IMR-90 (cell line): Measurements from ENCODE around the gene EXOC4. TPM values are rescaled to one million over a fixed set of nuclear protein-coding genes. Genes with fewer than 3 reads are reported as not detected.

Experiments
- ATAC-seq: fragments of 200-7000 bp; cut with Tn5 transposase; 2 replicates; pipeline ENCODE4 v1.9.1; 2020; ENCODE audit warnings: low read depth, mild to moderate bottlenecking, moderate library complexity
- BruUV-seq: library from RNA; stranded (reverse); fragments of 400-500 nt; replicated peaks from 2 replicates; lab custom pipeline; 2021; lab: Mats Ljungman, UMichigan
- CTCF ChIA-PET: fragments of 300-600 bp; formaldehyde crosslinking; extraction: SDS; loops from one replicate; lab custom pipeline; 2021; ENCODE audit warnings: antibody characterized with exemption; lab: Yijun Ruan, JAX
- POLR2A ChIA-PET: fragments of 300-600 bp; sonication (Branson Sonifier 250); formaldehyde crosslinking; loops from one replicate; lab custom pipeline; 2022; ENCODE audit warnings: antibody characterized with exemption; ENCODE audit not compliant: unreplicated experiment; lab: Charles Lee
- DNase-seq: peaks from one replicate; pipeline ENCODE4 v3.0.0; 2013
- H2AFZ ChIP-seq: replicated peaks from 2 replicates; pipeline ENCODE3; 2013; ENCODE audit warnings: low read length, mild to moderate bottlenecking; ENCODE audit not compliant: poor library complexity
- H2AK5ac ChIP-seq: 2 replicates; pipeline ENCODE4 v1.6.1; 2013; ENCODE audit warnings: low read depth, low read length, inconsistent platforms
- H2AK9ac ChIP-seq: replicated peaks from 2 replicates; pipeline ENCODE3; 2013; ENCODE audit warnings: mild to moderate bottlenecking, low read depth, low read length, moderate library complexity; ENCODE audit not compliant: poor library complexity
- H2BK120ac ChIP-seq: 2 replicates; pipeline ENCODE4 v1.6.1; 2013; ENCODE audit warnings: low read depth, low read length, inconsistent platforms
- H2BK15ac ChIP-seq: 3 replicates; pipeline ENCODE4 v1.6.1; 2013; ENCODE audit warnings: low read depth, low read length, inconsistent platforms
- H2BK20ac ChIP-seq: 2 replicates; pipeline ENCODE4 v1.6.1; 2013; ENCODE audit warnings: low read depth, mild to moderate bottlenecking, inconsistent platforms, low read length, moderate library complexity
- H2BK5ac ChIP-seq: 2 replicates; pipeline ENCODE4 v1.6.1; 2013; ENCODE audit warnings: mild to moderate bottlenecking, low read depth, low read length, inconsistent platforms; ENCODE audit not compliant: poor library complexity, severe bottlenecking
- H3K14ac ChIP-seq: replicated peaks from 2 replicates; pipeline ENCODE4 v1.6.1; 2013; ENCODE audit warnings: low read depth, low read length, inconsistent platforms
- H3K18ac ChIP-seq: 2 replicates; pipeline ENCODE4 v1.6.1; 2013; ENCODE audit warnings: low read depth, low read length, control low read depth
- H3K23ac ChIP-seq: 2 replicates; pipeline ENCODE4 v1.6.1; 2013; ENCODE audit warnings: low read depth, low read length, inconsistent platforms
- H3K27ac ChIP-seq: 2 replicates; pipeline ENCODE4 v1.5.1; 2013; ENCODE audit warnings: mild to moderate bottlenecking, control low read depth, low read length; ENCODE audit not compliant: insufficient read depth
- H3K27me3 ChIP-seq: 2 replicates; pipeline ENCODE4 v1.6.1; 2013; ENCODE audit warnings: low read length; ENCODE audit not compliant: control insufficient read depth, insufficient read depth
- H3K36me3 ChIP-seq: 2 replicates; pipeline ENCODE4 v1.6.1; 2013; ENCODE audit warnings: low read length, mixed read lengths; ENCODE audit not compliant: control insufficient read depth, insufficient read depth
- H3K4ac ChIP-seq: 2 replicates; pipeline ENCODE4 v1.6.1; 2013; ENCODE audit warnings: low read depth, low read length, inconsistent platforms
- H3K4me1 ChIP-seq: 2 replicates; pipeline ENCODE4 v1.6.1; 2013; ENCODE audit warnings: low read length, mixed read lengths; ENCODE audit not compliant: control insufficient read depth, insufficient read depth
- H3K4me2 ChIP-seq: 2 replicates; pipeline ENCODE4 v1.6.1; 2013; ENCODE audit warnings: low read depth, mild to moderate bottlenecking, control low read depth, low read length, moderate library complexity
- H3K4me3 ChIP-seq: 2 replicates; pipeline ENCODE4 v1.5.1; 2013; ENCODE audit warnings: low read depth, mild to moderate bottlenecking, control low read depth, low read length, moderate library complexity; ENCODE audit not compliant: insufficient read depth
- H3K56ac ChIP-seq: 2 replicates; pipeline ENCODE4 v1.6.1; 2013; ENCODE audit warnings: low read length, inconsistent platforms; ENCODE audit not compliant: insufficient read depth; ENCODE audit errors: extremely low read depth
- H3K79me1 ChIP-seq, 2 experiments: 2 replicates each; pipeline ENCODE4 v1.6.1; 2013; ENCODE audit warnings: low read length in 2 of 2, inconsistent platforms in 1 of 2, low read depth in 1 of 2
- H3K9ac ChIP-seq: 2 replicates; pipeline ENCODE4 v1.6.1; 2013; ENCODE audit warnings: low read depth, low read length, control low read depth
- H3K9me1 ChIP-seq: 2 replicates; pipeline ENCODE4 v1.6.1; 2013; ENCODE audit warnings: low read length, inconsistent platforms; ENCODE audit not compliant: insufficient read depth
- H3K9me3 ChIP-seq: 2 replicates; pipeline ENCODE4 v1.6.1; 2013; ENCODE audit warnings: low read length; ENCODE audit not compliant: control insufficient read depth, insufficient read depth
- H4K20me1 ChIP-seq: 2 replicates; pipeline ENCODE4 v1.6.1; 2013; ENCODE audit warnings: low read length, inconsistent platforms; ENCODE audit not compliant: insufficient read depth
- H4K5ac ChIP-seq: 2 replicates; pipeline ENCODE4 v1.6.1; 2013; ENCODE audit warnings: mild to moderate bottlenecking, low read depth, low read length, control low read depth
- H4K8ac ChIP-seq, 2 experiments: 2 replicates each; pipeline ENCODE4 v1.6.1; 2013; ENCODE audit warnings: low read depth in 2 of 2, low read length in 2 of 2, control low read depth in 1 of 2, inconsistent platforms in 1 of 2
- H4K91ac ChIP-seq: 2 replicates; pipeline ENCODE4 v1.6.1; 2013; ENCODE audit warnings: low read depth, low read length, inconsistent platforms; ENCODE audit not compliant: insufficient read depth
- CHD1 ChIP-seq: IDR thresholded peaks from 2 replicates; pipeline ENCODE4 v1.6.1; 2012; ENCODE audit warnings: low read depth, low read length, improper control_type of control experiment
- FOS ChIP-seq: fragments of 150-350 bp; IDR thresholded peaks from 2 replicates; pipeline ENCODE4 v1.6.1; 2016; ENCODE audit warnings: low read depth, low read length
- MAFK ChIP-seq: IDR thresholded peaks from 2 replicates; pipeline ENCODE4 v1.6.1; 2012; ENCODE audit warnings: low read depth, low read length, improper control_type of control experiment
- MAZ ChIP-seq: IDR thresholded peaks from 2 replicates; pipeline ENCODE4 v1.6.1; 2012; ENCODE audit warnings: low read depth, mild to moderate bottlenecking, low read length, improper control_type of control experiment, moderate library complexity, borderline replicate concordance
- MXI1 ChIP-seq: IDR thresholded peaks from 2 replicates; pipeline ENCODE4 v1.6.1; 2012; ENCODE audit warnings: low read depth, mild to moderate bottlenecking, low read length, moderate library complexity, borderline replicate concordance
- RAD21 ChIP-seq: IDR thresholded peaks from 2 replicates; pipeline ENCODE4 v1.6.1; 2012; ENCODE audit warnings: low read length, improper control_type of control experiment
- RCOR1 ChIP-seq: IDR thresholded peaks from 2 replicates; pipeline ENCODE4 v1.6.1; 2012; ENCODE audit warnings: mild to moderate bottlenecking, low read length, improper control_type of control experiment; ENCODE audit not compliant: insufficient replicate concordance
- RFX5 ChIP-seq: IDR thresholded peaks from 2 replicates; pipeline ENCODE4 v1.8.0; 2012; ENCODE audit warnings: low read depth, mild to moderate bottlenecking, low read length, moderate library complexity
- WGBS, 2 experiments: methylation state at CpG; one replicate each; pipeline versions ENCODE4 v1.1.5 to v1.1.7; 2013; ENCODE audit warnings: missing lambda C conversion rate in 2 of 2; ENCODE audit not compliant: insufficient read length in 1 of 2; ENCODE audit errors: extremely low coverage in 2 of 2; 5-methylcytosine and 5-hydroxymethylcytosine counted together
- dilution Hi-C: fragments of 300-500 bp; cut with HindIII; formaldehyde crosslinking; loops from one replicate; pipeline ENCODE4 v1.14.3; 2018; ENCODE audit warnings: low sequenced_read_pairs; ENCODE audit not compliant: unreplicated experiment
- in situ Hi-C: fragments of 300-500 bp; cut with MboI; formaldehyde crosslinking; loops from 3 replicates; pipeline ENCODE4 v1.14.3; 2019; ENCODE audit warnings: low sequenced_read_pairs, inconsistent platforms, mixed read lengths
- intact Hi-C: fragments of 100-400 bp; cut with micrococcal nuclease; formaldehyde crosslinking; loops from 2 replicates; pipeline ENCODE4 v1.10.0; 2022
- polyA plus RNA-seq, 3 experiments: library from polyadenylated mRNA; depleted of rRNA; stranded (reverse); fragments of >200 nt; gene quantifications; 2 replicates each; pipeline ENCODE4 v1.2.3, GENCODE V29; 2012; ENCODE audit warnings: low replicate concordance in 1 of 3
- total RNA-seq: library from RNA; depleted of rRNA; stranded (reverse); fragments of >200 nt; gene quantifications from 2 replicates; pipeline ENCODE4 v1.2.3, GENCODE V29; 2012
- TF ChIP-seq, protein P1 (sequence below): conservative IDR thresholded peaks from 2 replicates; pipeline ENCODE4 v1.5.1; 2012; ENCODE audit warnings: mild to moderate bottlenecking, low read depth, low read length, improper control_type of control experiment

Gene EXOC4
- total and polyA plus RNA-seq, 2 of the 4 experiments (the other 2 are of a cell fraction), result 25.4 to 94.6 TPM

DNA sequence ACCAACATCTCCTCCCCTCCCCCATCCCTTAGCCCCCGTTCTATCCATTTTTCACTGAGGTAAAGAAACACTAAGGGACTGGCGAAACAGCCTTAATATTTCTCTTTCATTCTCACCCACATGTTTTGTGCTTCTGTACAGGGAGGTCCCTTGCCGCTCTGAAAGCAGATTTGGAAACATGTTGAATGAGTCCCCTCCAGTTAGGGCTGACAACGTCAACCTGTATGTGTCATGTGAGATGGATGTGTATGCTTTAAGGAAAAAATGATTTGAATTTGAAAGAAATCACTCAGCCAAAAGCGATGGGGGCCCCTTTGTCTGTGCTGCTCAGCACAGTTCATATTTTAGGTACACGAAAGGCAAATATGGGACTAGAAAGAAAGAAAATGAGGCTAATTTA is 560.0 kb downstream of the EXOC4 start:
- Histone ChIP-seq H3K9me1 (peaks cover 4% of the 10 kb centered on the region; the same call in 1 of the 2 replicates), H4K91ac (no peak overlapping the region), H3K14ac (no peak overlapping the region), H3K36me3 (no peaks in the 10 kb centered on the region), H4K5ac (no peak overlapping the region), H3K4me1 (peaks cover 4% of the 10 kb centered on the region), H3K9ac (no peak overlapping the region), H3K4ac (no peak overlapping the region), H4K20me1 (peaks cover 4% of the 10 kb centered on the region; the same call in 1 of the 2 replicates), H3K4me2 (no peak overlapping the region), H3K18ac (no peak overlapping the region), H2BK5ac (no peak overlapping the region), H3K23ac (no peak overlapping the region), H3K27me3 (no peaks in the 10 kb centered on the region), H4K8ac (no peak overlapping the region), H3K27ac (no peak overlapping the region), H3K56ac (no peak overlapping the region), H2AK5ac (no peak overlapping the region), H3K4me3 (no peak overlapping the region), H2BK15ac (no peak overlapping the region), H3K9me3 (no peaks in the 10 kb centered on the region), H2BK20ac (no peak overlapping the region), H2AFZ (no peak overlapping the region), H2AK9ac (no peak overlapping the region), H2BK120ac (no peak overlapping the region), H3K79me1 (no peaks in the 10 kb centered on the region; a peak in 1 of 4 replicates)
- WGBS, 2 experiments, result 94% methylated on average over 2 of the region's 6 CpGs; no CpG with 5 or more reads in 1 of the 2 experiments
- CTCF ChIA-PET, result interaction anchor here (0.6 kb wide), 1 partner anchor 52 kb away, joined by 3 read pairs; no protein-coding TSS in a partner anchor
- in situ Hi-C loops, result no loop called here
- POLR2A ChIA-PET, result no interaction called here
- intact Hi-C loops, result no loop called here
- dilution Hi-C loops, result no loop called here
- ATAC-seq, result no peak
- TF ChIP-seq CHD1, result no peak
- no peak for TF ChIP-seq MAZ
- TF ChIP-seq MAFK, result no peak
- no peak for TF ChIP-seq RAD21
- no peak for TF ChIP-seq FOS
- TF ChIP-seq MXI1, result no peak
- TF ChIP-seq, protein P1, sequence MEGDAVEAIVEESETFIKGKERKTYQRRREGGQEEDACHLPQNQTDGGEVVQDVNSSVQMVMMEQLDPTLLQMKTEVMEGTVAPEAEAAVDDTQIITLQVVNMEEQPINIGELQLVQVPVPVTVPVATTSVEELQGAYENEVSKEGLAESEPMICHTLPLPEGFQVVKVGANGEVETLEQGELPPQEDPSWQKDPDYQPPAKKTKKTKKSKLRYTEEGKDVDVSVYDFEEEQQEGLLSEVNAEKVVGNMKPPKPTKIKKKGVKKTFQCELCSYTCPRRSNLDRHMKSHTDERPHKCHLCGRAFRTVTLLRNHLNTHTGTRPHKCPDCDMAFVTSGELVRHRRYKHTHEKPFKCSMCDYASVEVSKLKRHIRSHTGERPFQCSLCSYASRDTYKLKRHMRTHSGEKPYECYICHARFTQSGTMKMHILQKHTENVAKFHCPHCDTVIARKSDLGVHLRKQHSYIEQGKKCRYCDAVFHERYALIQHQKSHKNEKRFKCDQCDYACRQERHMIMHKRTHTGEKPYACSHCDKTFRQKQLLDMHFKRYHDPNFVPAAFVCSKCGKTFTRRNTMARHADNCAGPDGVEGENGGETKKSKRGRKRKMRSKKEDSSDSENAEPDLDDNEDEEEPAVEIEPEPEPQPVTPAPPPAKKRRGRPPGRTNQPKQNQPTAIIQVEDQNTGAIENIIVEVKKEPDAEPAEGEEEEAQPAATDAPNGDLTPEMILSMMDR, result no peak
- no peak for TF ChIP-seq RFX5
- no peak for TF ChIP-seq RCOR1
- no peak for DNase-seq
- BruUV-seq, result no TSS peak
